ENCODE data around the gene UTP25.
"Not testable (repeated sequence)": the region's sequence is repeated elsewhere in the genome, so short reads cannot be mapped to it uniquely, and the experiment has no call there.

The UTP25 gene

GRCh38 chr1:209790286-209791193, 37.2 kb upstream of the UTP25 start:
- Histone ChIP-seq H3K27ac (no peak overlapping the region), H3K4me3 (ENCODE audit: low read depth, low read length) (no peak overlapping the region), H3K36me3 (no peaks in the 10 kb centered on the region), H3K9me3 (ENCODE audit: severe bottlenecking) (no peaks in the 10 kb centered on the region), H3K27me3 (ENCODE audit: insufficient read depth, low read depth, severe bottlenecking) (peaks cover 27% of the 10 kb centered on the region)
- no peak for TF ChIP-seq CTCF (IDR thresholded peaks at IDR 0.05; ENCODE audit: low read depth, low read length)
- no peak for DNase-seq

- no peak overlapping the region for H3K27ac ChIP-seq
- H3K4me3 ChIP-seq (ENCODE audit: low read depth, low read length): no peak overlapping the region
- H3K36me3 ChIP-seq: no peaks in the 10 kb centered on the region
- no peaks in the 10 kb centered on the region for H3K9me3 ChIP-seq (ENCODE audit: severe bottlenecking)
- H3K27me3 ChIP-seq (ENCODE audit: insufficient read depth, low read depth, severe bottlenecking): peaks cover 27% of the 10 kb centered on the region
- DNase-seq: no peak
- no peak for TF ChIP-seq CTCF (IDR thresholded peaks at IDR 0.05; ENCODE audit: low read depth, low read length)
Measured at GRCh38 chr1:209791920-209792319, 35.9 kb upstream of the UTP25 start.

DNA sequence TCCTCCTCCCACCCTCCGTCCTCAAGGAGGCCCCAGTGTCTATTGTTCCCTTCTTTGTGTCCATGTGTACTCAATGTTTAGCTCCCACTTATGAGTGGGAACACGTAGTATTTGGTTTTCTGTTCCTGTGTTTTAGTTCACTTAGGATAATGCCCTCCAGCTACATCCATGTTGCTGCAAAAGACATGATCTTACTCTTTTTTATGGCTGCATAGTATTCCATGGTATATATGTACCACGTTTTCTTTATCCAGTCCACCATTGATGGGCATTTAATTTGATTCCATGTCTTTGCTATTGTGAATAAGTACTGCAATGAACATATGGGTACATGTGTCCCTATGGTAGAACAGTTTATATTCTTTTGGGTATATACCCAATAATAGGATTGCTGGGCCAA, 34.1 kb upstream of the UTP25 start:
- H3K4me3 ChIP-seq (ENCODE audit: low read depth, low read length); H3K9me3 ChIP-seq (ENCODE audit: severe bottlenecking); DNase-seq; H3K27ac ChIP-seq; H3K36me3 ChIP-seq: not testable (repeated sequence)
- H3K27me3 ChIP-seq (ENCODE audit: insufficient read depth, low read depth, severe bottlenecking): peaks cover 27% of the 10 kb centered on the region

DNA sequence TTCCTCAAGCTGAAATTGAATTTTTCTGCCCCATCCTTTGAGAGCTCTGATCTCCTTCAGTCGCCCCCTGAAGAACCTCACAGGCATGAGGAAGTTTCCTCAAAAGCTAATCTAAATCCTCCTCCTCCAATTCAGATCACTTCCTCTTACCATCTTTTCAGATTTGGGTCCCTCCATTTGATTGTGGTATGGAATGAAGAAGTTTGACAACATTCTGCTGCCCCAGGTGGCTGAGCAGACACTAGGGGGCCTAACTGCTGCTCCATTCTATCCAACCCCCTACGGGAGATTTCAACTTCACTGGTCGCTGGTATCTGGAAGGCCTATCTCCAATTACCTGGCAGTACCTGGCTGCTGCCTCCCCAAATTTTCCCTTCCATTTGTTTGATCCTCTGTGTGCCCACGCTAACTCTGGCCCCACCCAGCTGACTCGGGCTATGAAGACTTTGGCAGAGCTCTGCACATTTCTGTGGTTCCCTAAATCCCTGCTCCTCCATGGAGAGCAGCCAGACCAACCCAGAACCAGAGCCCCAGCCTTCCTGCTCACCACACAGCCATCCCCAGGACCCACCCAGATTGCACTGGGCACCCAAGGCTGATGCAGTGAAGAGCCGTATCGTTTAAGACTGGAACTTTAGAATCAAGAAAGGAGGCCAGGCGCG, 29.7 kb upstream of the UTP25 start:
- H3K9me3 ChIP-seq (ENCODE audit: severe bottlenecking): no peaks in the 10 kb centered on the region
- H3K27ac ChIP-seq: no peak overlapping the region
- H3K27me3 ChIP-seq (ENCODE audit: insufficient read depth, low read depth, severe bottlenecking): no peaks in the 10 kb centered on the region
- TF ChIP-seq CTCF (IDR thresholded peaks at IDR 0.05; ENCODE audit: low read depth, low read length): 0 out of 2 replicates have a peak, but pooled peaks have one; percentile 16
- H3K4me3 ChIP-seq (ENCODE audit: low read depth, low read length): no peak overlapping the region
- DNase-seq: no peak
- H3K36me3 ChIP-seq: no peaks in the 10 kb centered on the region

DNA sequence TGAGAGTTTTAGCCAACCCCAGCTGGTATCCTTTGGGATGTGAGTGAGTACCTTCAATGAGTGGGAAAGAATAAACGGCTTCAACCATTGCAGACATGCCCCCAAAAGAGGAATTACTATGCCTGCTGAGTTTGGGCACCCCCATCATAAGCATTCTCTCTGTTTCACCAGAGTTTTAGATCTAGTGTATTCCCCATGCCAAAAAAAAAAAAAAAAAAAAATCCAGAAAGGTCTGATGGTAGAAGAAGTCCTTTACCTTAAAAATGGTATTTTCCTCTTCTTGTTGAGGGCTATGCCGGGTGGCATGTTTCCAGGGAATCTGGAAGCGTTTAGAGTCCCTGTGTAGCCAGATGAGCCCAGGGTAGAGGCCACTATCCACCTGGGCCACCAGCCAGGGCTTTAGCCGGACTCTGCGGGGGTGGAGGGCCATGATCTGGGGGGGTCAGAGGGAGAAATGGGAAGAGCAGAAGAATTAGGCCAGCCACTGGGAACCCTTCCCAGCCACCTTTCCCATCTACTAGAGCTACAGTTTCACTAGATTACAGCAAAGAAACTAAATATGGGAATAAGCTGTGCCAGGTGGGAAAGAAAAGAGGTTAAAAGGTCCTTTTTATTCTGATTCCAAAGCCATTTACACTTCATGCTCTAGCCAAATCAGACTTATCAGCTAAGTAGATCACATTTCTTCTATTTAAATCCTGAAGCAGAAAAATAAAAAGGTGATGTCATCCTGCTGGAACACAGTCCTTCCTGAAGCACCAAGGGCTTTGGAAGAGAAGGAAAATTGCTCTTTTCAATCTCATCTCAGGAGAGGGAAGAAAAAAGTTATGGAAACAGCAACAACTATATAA, 26.6 kb upstream of the UTP25 start:
- no peaks in the 10 kb centered on the region for H3K36me3 ChIP-seq
- no peak for TF ChIP-seq CTCF (IDR thresholded peaks at IDR 0.05; ENCODE audit: low read depth, low read length)
- H3K27me3 ChIP-seq (ENCODE audit: insufficient read depth, low read depth, severe bottlenecking): no peaks in the 10 kb centered on the region
- no peak for DNase-seq
- H3K9me3 ChIP-seq (ENCODE audit: severe bottlenecking): no peaks in the 10 kb centered on the region
- H3K27ac ChIP-seq: no peak overlapping the region
- H3K4me3 ChIP-seq (ENCODE audit: low read depth, low read length): no peak overlapping the region

All from WERI-Rb-1 (cell line).